Vagina (tissue), 2 donors: ENCODE data around the gene CCL8. TPM values are rescaled to one million over a fixed set of nuclear protein-coding genes. Genes with fewer than 3 reads are reported as not detected.
A peak's percentile ranks its signal among the peaks of the same experiment; 100 is the strongest.

Experiments
- DNase-seq, 2 donors: peaks; one replicate each; pipeline ENCODE4 v3.0.0-alpha.2; 2017; ENCODE audit errors: extremely low spot score in 2 of 2
- H3K27ac ChIP-seq: fragments of 200-600 bp; sonication (generic); one replicate; pipeline ENCODE4 v1.5.1; 2019
- H3K27me3 ChIP-seq: fragments of 200-600 bp; sonication (generic); one replicate; pipeline ENCODE4 v1.5.1; 2019
- H3K36me3 ChIP-seq, 2 donors: fragments of 200-600 bp; sonication (generic); one replicate each; pipeline ENCODE4 v1.5.1; 2017 to 2019
- H3K4me1 ChIP-seq: fragments of 200-600 bp; sonication (generic); one replicate; pipeline ENCODE4 v1.5.1; 2019
- H3K4me3 ChIP-seq, 2 donors: fragments of 200-600 bp; sonication (generic); 1 replicate in 1 of 2; 2 replicates in 1 of 2; pipeline ENCODE4 v1.5.1; 2016 to 2019
- H3K9me3 ChIP-seq: fragments of 200-600 bp; sonication (generic); one replicate; pipeline ENCODE4 v1.5.1; 2019
- CTCF ChIP-seq, 3 experiments: fragments of 450-650 bp in 2 of 3; fragments of 200-600 bp in 1 of 3; sonication (generic) in 1 of 3; IDR thresholded peaks; one replicate each; pipeline ENCODE4 v1.5.1; 2017 to 2019; ENCODE audit warnings: antibody characterized with exemption in 3 of 3, mild to moderate bottlenecking in 2 of 3, moderate library complexity in 2 of 3
- POLR2A ChIP-seq, 2 donors: fragments of 450-650 bp; IDR thresholded peaks; one replicate each; pipeline ENCODE4 v1.6.1; 2017; ENCODE audit warnings: antibody characterized with exemption in 2 of 2, mild to moderate bottlenecking in 2 of 2, moderate library complexity in 2 of 2
- POLR2AphosphoS5 ChIP-seq, 2 donors: sonication (generic); formaldehyde crosslinking; IDR thresholded peaks; one replicate each; pipeline ENCODE4 v1.9.0; 2017; ENCODE audit warnings: antibody characterized with exemption in 2 of 2, mild to moderate bottlenecking in 2 of 2, low read depth in 1 of 2; ENCODE audit not compliant: insufficient read depth in 1 of 2
- intact Hi-C: fragments of 100-400 bp; cut with DNase I; formaldehyde crosslinking; loops from one replicate; pipeline ENCODE4 v1.15.1; 2023
- total RNA-seq: library from RNA; depleted of rRNA; stranded (reverse); fragments of >200 nt; gene quantifications from one replicate; pipeline ENCODE4 v1.2.3, GENCODE V29; 2016

CCL8 gene
- total RNA-seq, 1 donor from 2014 or later = 1.5 TPM

- peak; percentile 72 for DNase-seq
- Histone ChIP-seq H3K27me3 (no peaks in the 10 kb centered on the region), H3K27ac (no peak overlapping the region), H3K36me3 (no peaks in the 10 kb centered on the region), H3K4me3 (no peak overlapping the region), H3K4me1 (peaks cover 60% of the 10 kb centered on the region), H3K9me3 (no peaks in the 10 kb centered on the region)
- intact Hi-C loops = no loop called here
- TF ChIP-seq POLR2A (IDR thresholded peaks at IDR 0.05) = no peak
- TF ChIP-seq CTCF (IDR thresholded peaks at IDR 0.05) = no peak
Observed at GRCh38 chr17:34311291-34311690, 7.9 kb upstream of the CCL8 start.

GRCh38 chr17:34312080-34312479, 7.2 kb upstream of the CCL8 start:
- peak overlapping the region; percentile 12 for H3K27ac ChIP-seq
- H3K4me3 ChIP-seq = no peak overlapping the region
- TF ChIP-seq POLR2AphosphoS5 (IDR thresholded peaks at IDR 0.05; ENCODE audit: insufficient read depth in 1 of 2, low read depth in 1 of 2) (peak in 1 of 2 donors; percentile 42), POLR2A (IDR thresholded peaks at IDR 0.05) (no peak), CTCF (IDR thresholded peaks at IDR 0.05) (no peak)
- no peaks in the 10 kb centered on the region for H3K36me3 ChIP-seq
- intact Hi-C loops = loop anchor here (2.0 kb wide), 1 partner anchor 57 kb away; the partner anchor contains the start of gene CCL2
- H3K9me3 ChIP-seq = no peaks in the 10 kb centered on the region
- peaks cover 54% of the 10 kb centered on the region for H3K4me1 ChIP-seq
- DNase-seq = peak in 1 of 2 donors; percentile 79
- H3K27me3 ChIP-seq = no peaks in the 10 kb centered on the region

- H3K27me3 ChIP-seq = no peaks in the 10 kb centered on the region
- H3K4me3 ChIP-seq = no peak overlapping the region
- intact Hi-C loops = loop anchor here (2.0 kb wide), 1 partner anchor 58 kb away; the partner anchor contains the start of gene CCL2
- peak in 1 of 2 donors; percentile 54 for DNase-seq
- TF ChIP-seq CTCF (IDR thresholded peaks at IDR 0.05) (no peak), POLR2AphosphoS5 (IDR thresholded peaks at IDR 0.05; ENCODE audit: insufficient read depth in 1 of 2, low read depth in 1 of 2) (no peak), POLR2A (IDR thresholded peaks at IDR 0.05) (no peak)
- H3K4me1 ChIP-seq = peaks cover 47% of the 10 kb centered on the region
- H3K36me3 ChIP-seq = no peaks in the 10 kb centered on the region
- peak overlapping the region; percentile 12 for H3K27ac ChIP-seq
- no peaks in the 10 kb centered on the region for H3K9me3 ChIP-seq
Observed at GRCh38 chr17:34313164-34313563, 6.1 kb upstream of the CCL8 start.

GRCh38 chr17:34314279-34314678, 5.0 kb upstream of the CCL8 start:
- Histone ChIP-seq H3K9me3 (no peaks in the 10 kb centered on the region), H3K36me3 (no peaks in the 10 kb centered on the region), H3K27ac (peak overlapping the region; percentile 12), H3K27me3 (no peaks in the 10 kb centered on the region), H3K4me3 (no peak overlapping the region), H3K4me1 (peaks cover 53% of the 10 kb centered on the region)
- intact Hi-C loops = no loop called here
- no peak for TF ChIP-seq CTCF (IDR thresholded peaks at IDR 0.05)
- peak in 1 of 2 donors; percentile 63 for TF ChIP-seq POLR2AphosphoS5 (IDR thresholded peaks at IDR 0.05; ENCODE audit: insufficient read depth in 1 of 2, low read depth in 1 of 2)
- no peak for TF ChIP-seq POLR2A (IDR thresholded peaks at IDR 0.05)
- DNase-seq = peak in 1 of 2 donors; percentile 81

- intact Hi-C loops = no loop called here
- Histone ChIP-seq H3K4me1 (peaks cover 30% of the 10 kb centered on the region), H3K27me3 (no peaks in the 10 kb centered on the region), H3K9me3 (no peaks in the 10 kb centered on the region), H3K36me3 (no peaks in the 10 kb centered on the region), H3K4me3 (no peak overlapping the region), H3K27ac (no peak overlapping the region)
- no peak for TF ChIP-seq POLR2A (IDR thresholded peaks at IDR 0.05)
- TF ChIP-seq POLR2AphosphoS5 (IDR thresholded peaks at IDR 0.05; ENCODE audit: insufficient read depth in 1 of 2, low read depth in 1 of 2) = no peak
- TF ChIP-seq CTCF (IDR thresholded peaks at IDR 0.05) = no peak
- no peak for DNase-seq
Observed at GRCh38 chr17:34318474-34318873, 761 bp upstream of the CCL8 start.
